Measurements from ENCODE around the gene RGP1.

RGP1 gene

GRCh38 chr9:35759795-35760194 lies 10.7 kb downstream of the RGP1 start:
- Mint-ChIP-seq H3K27ac (no peak overlapping the region), H3K36me3 (ENCODE audit: low read depth) (peaks cover 11% of the 10 kb centered on the region), H3K4me3 (no peak overlapping the region), H3K9me3 (no peaks in the 10 kb centered on the region), H3K4me1 (ENCODE audit: low read depth) (peaks cover 31% of the 10 kb centered on the region), H3K27me3 (ENCODE audit: low read depth) (no peaks in the 10 kb centered on the region)
- DNase-seq (ENCODE audit: low spot score): no peak

GRCh38 chr9:35760651-35761050 lies 11.6 kb downstream of the RGP1 start:
- Mint-ChIP-seq H3K27ac (no peak overlapping the region), H3K27me3 (ENCODE audit: low read depth) (no peaks in the 10 kb centered on the region), H3K36me3 (ENCODE audit: low read depth) (peaks cover 11% of the 10 kb centered on the region), H3K4me1 (ENCODE audit: low read depth) (peaks cover 31% of the 10 kb centered on the region), H3K4me3 (no peak overlapping the region), H3K9me3 (no peaks in the 10 kb centered on the region)
- no peak for DNase-seq (ENCODE audit: low spot score)

GRCh38 chr9:35763181-35763580 lies 14.1 kb downstream of the RGP1 start:
- no peaks in the 10 kb centered on the region for H3K9me3 Mint-ChIP-seq
- H3K4me1 Mint-ChIP-seq (ENCODE audit: low read depth): peaks cover 17% of the 10 kb centered on the region
- H3K36me3 Mint-ChIP-seq (ENCODE audit: low read depth): peaks cover 6% of the 10 kb centered on the region
- H3K4me3 Mint-ChIP-seq: no peak overlapping the region
- no peak overlapping the region for H3K27ac Mint-ChIP-seq
- no peak for DNase-seq (ENCODE audit: low spot score)
- no peaks in the 10 kb centered on the region for H3K27me3 Mint-ChIP-seq (ENCODE audit: low read depth)

- no peak for DNase-seq (ENCODE audit: low spot score)
- Mint-ChIP-seq H3K36me3 (ENCODE audit: low read depth) (peaks cover 6% of the 10 kb centered on the region), H3K9me3 (no peaks in the 10 kb centered on the region), H3K4me3 (no peak overlapping the region), H3K27ac (no peak overlapping the region), H3K27me3 (ENCODE audit: low read depth) (no peaks in the 10 kb centered on the region), H3K4me1 (ENCODE audit: low read depth) (peaks cover 12% of the 10 kb centered on the region)
Measured at GRCh38 chr9:35763803-35764202, 14.7 kb downstream of the RGP1 start.

- Mint-ChIP-seq H3K4me1 (ENCODE audit: low read depth) (no peaks in the 10 kb centered on the region), H3K4me3 (no peak overlapping the region), H3K27me3 (ENCODE audit: low read depth) (no peaks in the 10 kb centered on the region), H3K27ac (no peak overlapping the region), H3K36me3 (ENCODE audit: low read depth) (no peaks in the 10 kb centered on the region), H3K9me3 (no peaks in the 10 kb centered on the region)
- DNase-seq (ENCODE audit: low spot score): no peak
Measured at GRCh38 chr9:35766997-35767396, 17.9 kb downstream of the RGP1 start.

GRCh38 chr9:35767458-35767857 lies 18.4 kb downstream of the RGP1 start:
- Mint-ChIP-seq H3K27me3 (ENCODE audit: low read depth) (no peaks in the 10 kb centered on the region), H3K36me3 (ENCODE audit: low read depth) (no peaks in the 10 kb centered on the region), H3K9me3 (no peaks in the 10 kb centered on the region), H3K27ac (no peak overlapping the region), H3K4me1 (ENCODE audit: low read depth) (no peaks in the 10 kb centered on the region), H3K4me3 (no peak overlapping the region)
- no peak for DNase-seq (ENCODE audit: low spot score)

GRCh38 chr9:35769763-35770162 lies 20.7 kb downstream of the RGP1 start:
- DNase-seq (ENCODE audit: low spot score): no peak
- Mint-ChIP-seq H3K4me3 (no peak overlapping the region), H3K36me3 (ENCODE audit: low read depth) (no peaks in the 10 kb centered on the region), H3K27me3 (ENCODE audit: low read depth) (no peaks in the 10 kb centered on the region), H3K4me1 (ENCODE audit: low read depth) (no peaks in the 10 kb centered on the region), H3K27ac (no peak overlapping the region), H3K9me3 (no peaks in the 10 kb centered on the region)

GRCh38 chr9:35771075-35771433 lies 22.0 kb downstream of the RGP1 start:
- Mint-ChIP-seq H3K9me3 (no peaks in the 10 kb centered on the region), H3K4me3 (no peak overlapping the region), H3K27ac (no peak overlapping the region), H3K4me1 (ENCODE audit: low read depth) (no peaks in the 10 kb centered on the region), H3K27me3 (ENCODE audit: low read depth) (no peaks in the 10 kb centered on the region), H3K36me3 (ENCODE audit: low read depth) (no peaks in the 10 kb centered on the region)
- no peak for DNase-seq (ENCODE audit: low spot score)

- H3K4me3 Mint-ChIP-seq: no peak overlapping the region
- no peaks in the 10 kb centered on the region for H3K27me3 Mint-ChIP-seq (ENCODE audit: low read depth)
- no peak for DNase-seq (ENCODE audit: low spot score)
- H3K9me3 Mint-ChIP-seq: no peaks in the 10 kb centered on the region
- H3K27ac Mint-ChIP-seq: no peak overlapping the region
- no peaks in the 10 kb centered on the region for H3K4me1 Mint-ChIP-seq (ENCODE audit: low read depth)
- H3K36me3 Mint-ChIP-seq (ENCODE audit: low read depth): no peaks in the 10 kb centered on the region
Measured at GRCh38 chr9:35771534-35771933, 22.4 kb downstream of the RGP1 start.

GRCh38 chr9:35771943-35772342 lies 22.9 kb downstream of the RGP1 start:
- Mint-ChIP-seq H3K27ac (no peak overlapping the region), H3K27me3 (ENCODE audit: low read depth) (no peaks in the 10 kb centered on the region), H3K9me3 (no peaks in the 10 kb centered on the region)

GRCh38 chr9:35774907-35775635 lies 26.0 kb downstream of the RGP1 start:
- Mint-ChIP-seq H3K4me1 (ENCODE audit: low read depth) (no peaks in the 10 kb centered on the region), H3K4me3 (no peak overlapping the region), H3K36me3 (ENCODE audit: low read depth) (peaks cover 2% of the 10 kb centered on the region), H3K9me3 (no peaks in the 10 kb centered on the region), H3K27me3 (ENCODE audit: low read depth) (no peaks in the 10 kb centered on the region), H3K27ac (no peak overlapping the region)
- DNase-seq (ENCODE audit: low spot score): no peak

More at GRCh38 chr9:35771943-35772342, 22.9 kb downstream of the RGP1 start:
- Mint-ChIP-seq H3K4me1 (ENCODE audit: low read depth) (no peaks in the 10 kb centered on the region), H3K36me3 (ENCODE audit: low read depth) (no peaks in the 10 kb centered on the region), H3K4me3 (no peak overlapping the region)
- no peak for DNase-seq (ENCODE audit: low spot score)

- H3K4me1 Mint-ChIP-seq (ENCODE audit: low read depth): no peaks in the 10 kb centered on the region
- no peaks in the 10 kb centered on the region for H3K27me3 Mint-ChIP-seq (ENCODE audit: low read depth)
- no peaks in the 10 kb centered on the region for H3K9me3 Mint-ChIP-seq
- H3K4me3 Mint-ChIP-seq: no peak overlapping the region
- no peak for DNase-seq (ENCODE audit: low spot score)
- peaks cover 7% of the 10 kb centered on the region for H3K36me3 Mint-ChIP-seq (ENCODE audit: low read depth)
- no peak overlapping the region for H3K27ac Mint-ChIP-seq
Measured at GRCh38 chr9:35776018-35776417, 26.9 kb downstream of the RGP1 start.

GRCh38 chr9:35778496-35778895 lies 29.4 kb downstream of the RGP1 start:
- Mint-ChIP-seq H3K36me3 (ENCODE audit: low read depth) (peaks cover 10% of the 10 kb centered on the region), H3K9me3 (no peaks in the 10 kb centered on the region)

GRCh38 chr9:35781066-35781465 lies 32.0 kb downstream of the RGP1 start:
- peaks cover 21% of the 10 kb centered on the region for H3K36me3 Mint-ChIP-seq (ENCODE audit: low read depth)
- no peak overlapping the region for H3K4me3 Mint-ChIP-seq
- H3K27me3 Mint-ChIP-seq (ENCODE audit: low read depth): no peaks in the 10 kb centered on the region
- no peaks in the 10 kb centered on the region for H3K4me1 Mint-ChIP-seq (ENCODE audit: low read depth)
- no peaks in the 10 kb centered on the region for H3K9me3 Mint-ChIP-seq
- no peak for DNase-seq (ENCODE audit: low spot score)
- no peak overlapping the region for H3K27ac Mint-ChIP-seq

More at GRCh38 chr9:35778496-35778895, 29.4 kb downstream of the RGP1 start:
- Mint-ChIP-seq H3K4me1 (ENCODE audit: low read depth) (no peaks in the 10 kb centered on the region), H3K27me3 (ENCODE audit: low read depth) (no peaks in the 10 kb centered on the region), H3K27ac (no peak overlapping the region), H3K4me3 (no peak overlapping the region)
- DNase-seq (ENCODE audit: low spot score): no peak

- H3K27ac Mint-ChIP-seq: no peak overlapping the region
- no peaks in the 10 kb centered on the region for H3K4me1 Mint-ChIP-seq (ENCODE audit: low read depth)
- no peak for DNase-seq (ENCODE audit: low spot score)
- H3K27me3 Mint-ChIP-seq (ENCODE audit: low read depth): no peaks in the 10 kb centered on the region
- no peak overlapping the region for H3K4me3 Mint-ChIP-seq
- no peaks in the 10 kb centered on the region for H3K9me3 Mint-ChIP-seq
- H3K36me3 Mint-ChIP-seq (ENCODE audit: low read depth): peaks cover 26% of the 10 kb centered on the region
Measured at GRCh38 chr9:35783418-35783817, 34.3 kb downstream of the RGP1 start.
